AG04449 (cell line): ENCODE measurements around the gene CREB3L2.
"Not testable (repeated sequence)": the region's sequence is repeated elsewhere in the genome, so short reads cannot be mapped to it uniquely, and the experiment has no call there.

Source experiments
- CTCF ChIA-PET: fragments of 350-600 bp; formaldehyde crosslinking; extraction: SDS; loops from one replicate; lab custom pipeline; 2021; ENCODE audit warnings: antibody characterized with exemption; lab: Yijun Ruan, JAX
- POLR2A ChIA-PET: fragments of 400-600, 350-600 bp; formaldehyde crosslinking; extraction: SDS; loops from one replicate; lab custom pipeline; 2020; ENCODE audit warnings: antibody characterized with exemption, inconsistent platforms; lab: Yijun Ruan, JAX
- DNase-seq: peaks from one replicate; pipeline ENCODE4 v3.0.0-alpha.2; 2010; ENCODE audit warnings: low read depth, low spot score
- H3K4me3 ChIP-seq: 2 replicates; pipeline ENCODE4 v1.5.1; 2011; ENCODE audit warnings: low read depth, mild to moderate bottlenecking, control low read depth, low read length
- TF ChIP-seq, protein P1 (sequence below): IDR thresholded peaks from one replicate; pipeline ENCODE4 v1.5.1; 2011; ENCODE audit warnings: mild to moderate bottlenecking, moderate library complexity, low read length, control low read depth, inconsistent platforms; ENCODE audit not compliant: insufficient read depth; ENCODE audit errors: missing control alignments

The CREB3L2 gene

DNA sequence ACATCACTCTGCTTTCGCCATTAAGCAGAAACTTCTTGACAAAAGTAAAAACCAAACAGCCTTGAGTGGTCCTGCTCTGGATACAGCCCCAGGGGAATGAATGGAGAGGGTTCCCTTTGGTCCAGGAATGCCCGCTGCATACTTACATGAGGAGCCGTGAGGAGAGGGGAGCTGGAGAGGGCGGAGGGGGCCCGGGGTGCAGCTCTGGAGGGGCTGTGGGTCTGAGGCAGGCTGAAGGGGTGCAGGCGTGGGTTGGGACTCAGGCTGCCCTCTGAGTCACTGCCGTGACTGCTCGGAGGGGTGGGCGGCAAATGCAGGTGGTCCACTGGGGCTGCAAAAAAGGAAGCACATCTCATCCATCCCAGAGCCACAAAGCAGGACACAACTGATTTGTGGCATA, 93.8 kb downstream of the CREB3L2 start:
- no peak overlapping the region for H3K4me3 ChIP-seq
- TF ChIP-seq, protein P1, sequence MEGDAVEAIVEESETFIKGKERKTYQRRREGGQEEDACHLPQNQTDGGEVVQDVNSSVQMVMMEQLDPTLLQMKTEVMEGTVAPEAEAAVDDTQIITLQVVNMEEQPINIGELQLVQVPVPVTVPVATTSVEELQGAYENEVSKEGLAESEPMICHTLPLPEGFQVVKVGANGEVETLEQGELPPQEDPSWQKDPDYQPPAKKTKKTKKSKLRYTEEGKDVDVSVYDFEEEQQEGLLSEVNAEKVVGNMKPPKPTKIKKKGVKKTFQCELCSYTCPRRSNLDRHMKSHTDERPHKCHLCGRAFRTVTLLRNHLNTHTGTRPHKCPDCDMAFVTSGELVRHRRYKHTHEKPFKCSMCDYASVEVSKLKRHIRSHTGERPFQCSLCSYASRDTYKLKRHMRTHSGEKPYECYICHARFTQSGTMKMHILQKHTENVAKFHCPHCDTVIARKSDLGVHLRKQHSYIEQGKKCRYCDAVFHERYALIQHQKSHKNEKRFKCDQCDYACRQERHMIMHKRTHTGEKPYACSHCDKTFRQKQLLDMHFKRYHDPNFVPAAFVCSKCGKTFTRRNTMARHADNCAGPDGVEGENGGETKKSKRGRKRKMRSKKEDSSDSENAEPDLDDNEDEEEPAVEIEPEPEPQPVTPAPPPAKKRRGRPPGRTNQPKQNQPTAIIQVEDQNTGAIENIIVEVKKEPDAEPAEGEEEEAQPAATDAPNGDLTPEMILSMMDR: no peak
- CTCF ChIA-PET: interaction anchor here (1.4 to 20.4 kb wide), 3 partner anchors 17 to 107 kb away, joined by 3 to 831 read pairs (median 6); partner anchors contain the start of gene CREB3L2

DNA sequence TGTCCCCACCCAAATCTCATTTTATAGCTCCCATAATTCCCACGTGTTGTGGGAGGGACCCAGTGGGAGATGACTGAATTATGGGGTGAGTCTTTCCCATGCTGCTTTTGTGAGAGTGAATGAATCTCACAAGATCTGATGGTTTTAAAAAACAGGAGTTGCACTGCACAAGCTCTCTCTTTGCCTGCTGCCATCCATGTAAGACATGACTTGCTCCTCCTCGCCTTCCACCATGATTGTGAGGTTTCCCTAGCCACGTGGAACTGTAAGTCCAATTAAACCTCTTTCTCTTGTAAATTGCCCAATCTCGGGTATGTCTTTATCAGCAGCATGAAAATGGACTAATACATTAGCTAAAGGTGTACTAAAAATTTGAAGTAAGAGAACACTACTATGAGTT, 95.2 kb downstream of the CREB3L2 start:
- DNase-seq, H3K4me3 ChIP-seq, POLR2A ChIA-PET: not testable (repeated sequence)
- CTCF ChIA-PET: interaction anchor here (0.7 to 20.4 kb wide), 9 partner anchors 9 to 299 kb away, joined by 3 to 831 read pairs (median 4); partner anchors contain the start of gene CREB3L2

More for the DNA sequence above, 93.8 kb downstream of the CREB3L2 start:
- POLR2A ChIA-PET: no interaction called here
- DNase-seq: no peak

DNA sequence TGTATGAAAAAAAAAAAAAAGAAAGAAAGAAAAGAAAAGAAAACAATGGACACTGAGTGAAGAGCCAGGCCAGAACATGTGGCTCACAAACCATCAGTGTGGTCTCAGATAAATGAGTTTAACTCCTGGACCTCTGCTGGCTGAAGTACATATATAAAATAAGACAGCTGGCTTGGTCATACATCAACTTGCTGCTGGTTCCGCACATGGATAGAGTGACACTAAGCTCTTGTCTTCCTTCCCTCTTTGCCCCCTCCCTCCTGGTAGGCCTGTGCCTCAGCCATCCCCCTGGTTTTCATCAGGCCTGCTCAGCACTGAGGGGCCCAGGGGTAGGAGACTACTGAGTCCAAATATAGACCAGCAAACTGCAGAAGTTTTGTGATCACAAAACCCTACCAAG, 97.1 kb downstream of the CREB3L2 start:
- no peak overlapping the region for H3K4me3 ChIP-seq
- TF ChIP-seq, protein P1: no peak
- ChIA-PET POLR2A (no interaction called here), CTCF (interaction anchor here (0.7 to 20.4 kb wide), 18 partner anchors 8 to 833 kb away, joined by 3 to 831 read pairs (median 16); partner anchors contain the start of gene CREB3L2)
- DNase-seq: no peak

DNA sequence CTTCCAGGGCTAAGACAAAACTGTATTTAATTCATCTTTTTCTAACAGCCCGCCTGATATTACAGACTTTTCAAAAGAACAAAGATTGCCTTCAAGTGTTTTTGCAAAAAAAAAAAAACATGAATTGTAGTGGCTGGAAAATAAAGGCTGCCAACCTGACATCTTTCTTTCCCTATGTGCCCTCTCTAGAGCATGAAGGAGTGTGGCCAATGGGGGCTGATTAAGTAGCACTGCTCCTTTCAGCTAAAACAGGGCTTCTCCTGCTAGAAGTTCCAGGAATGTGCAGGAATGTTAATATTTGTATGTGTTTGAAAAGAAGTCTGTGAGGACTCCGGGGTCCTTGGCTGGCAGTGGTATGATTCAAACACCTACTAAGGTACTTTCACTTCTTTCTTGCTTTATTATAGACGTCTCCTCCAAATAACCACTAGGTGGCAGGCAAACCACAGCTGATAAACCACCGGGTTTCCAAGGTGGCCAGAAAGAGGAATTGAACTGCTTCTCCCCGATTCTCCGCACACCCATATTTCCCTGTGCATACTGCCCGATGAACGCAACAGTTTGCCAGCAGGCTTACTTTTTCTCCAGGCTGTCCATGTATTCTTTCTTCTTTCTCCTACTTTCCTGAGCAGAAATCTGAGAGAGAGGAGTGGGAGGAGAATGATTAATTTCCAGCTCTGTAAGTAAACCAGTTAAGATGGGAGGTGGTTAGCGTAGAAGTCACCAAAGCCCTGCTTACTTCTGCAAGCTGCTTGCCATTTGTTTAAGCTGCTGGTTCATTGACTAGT, 98.3 kb downstream of the CREB3L2 start:
- H3K4me3 ChIP-seq: no peak overlapping the region
- POLR2A ChIA-PET: interaction anchor here (0.7 kb wide), 1 partner anchor 120 kb away, joined by 3 read pairs; no protein-coding TSS in a partner anchor
- TF ChIP-seq, protein P1: peak; percentile 56
- no peak for DNase-seq
- CTCF ChIA-PET: interaction anchor here (0.7 to 20.4 kb wide), 32 partner anchors 9 to 835 kb away, joined by 3 to 831 read pairs (median 6); partner anchors contain the start of gene CREB3L2

DNA sequence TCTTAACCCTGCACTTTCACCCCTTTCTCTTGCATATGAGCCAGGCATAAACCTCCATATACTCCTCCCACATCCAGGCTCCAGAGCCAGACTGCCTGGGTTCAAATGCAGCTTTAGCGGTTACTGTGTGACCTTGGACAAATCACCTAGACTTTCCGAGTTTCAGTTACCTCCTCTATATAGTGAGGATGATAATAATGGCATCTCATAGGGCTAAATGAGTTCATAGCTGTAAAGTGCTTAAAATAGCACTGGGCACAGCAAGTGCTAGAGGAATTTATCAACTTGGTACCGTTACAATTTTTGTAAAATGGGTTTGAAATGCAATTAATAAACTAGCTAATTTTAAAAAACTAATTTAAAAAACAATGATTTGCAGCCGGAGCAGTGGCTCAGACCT, 101.7 kb downstream of the CREB3L2 start:
- TF ChIP-seq, protein P1: no peak
- H3K4me3 ChIP-seq: no peak overlapping the region
- DNase-seq: no peak
- POLR2A ChIA-PET: interaction anchor here (0.6 kb wide), 2 partner anchors 107 to 294 kb away, joined by 3 to 4 read pairs; no protein-coding TSS in a partner anchor
- CTCF ChIA-PET: interaction anchor here (0.8 to 20.4 kb wide), 17 partner anchors 12 to 1023 kb away, joined by 3 to 831 read pairs (median 5); partner anchors contain the start of gene CREB3L2

DNA sequence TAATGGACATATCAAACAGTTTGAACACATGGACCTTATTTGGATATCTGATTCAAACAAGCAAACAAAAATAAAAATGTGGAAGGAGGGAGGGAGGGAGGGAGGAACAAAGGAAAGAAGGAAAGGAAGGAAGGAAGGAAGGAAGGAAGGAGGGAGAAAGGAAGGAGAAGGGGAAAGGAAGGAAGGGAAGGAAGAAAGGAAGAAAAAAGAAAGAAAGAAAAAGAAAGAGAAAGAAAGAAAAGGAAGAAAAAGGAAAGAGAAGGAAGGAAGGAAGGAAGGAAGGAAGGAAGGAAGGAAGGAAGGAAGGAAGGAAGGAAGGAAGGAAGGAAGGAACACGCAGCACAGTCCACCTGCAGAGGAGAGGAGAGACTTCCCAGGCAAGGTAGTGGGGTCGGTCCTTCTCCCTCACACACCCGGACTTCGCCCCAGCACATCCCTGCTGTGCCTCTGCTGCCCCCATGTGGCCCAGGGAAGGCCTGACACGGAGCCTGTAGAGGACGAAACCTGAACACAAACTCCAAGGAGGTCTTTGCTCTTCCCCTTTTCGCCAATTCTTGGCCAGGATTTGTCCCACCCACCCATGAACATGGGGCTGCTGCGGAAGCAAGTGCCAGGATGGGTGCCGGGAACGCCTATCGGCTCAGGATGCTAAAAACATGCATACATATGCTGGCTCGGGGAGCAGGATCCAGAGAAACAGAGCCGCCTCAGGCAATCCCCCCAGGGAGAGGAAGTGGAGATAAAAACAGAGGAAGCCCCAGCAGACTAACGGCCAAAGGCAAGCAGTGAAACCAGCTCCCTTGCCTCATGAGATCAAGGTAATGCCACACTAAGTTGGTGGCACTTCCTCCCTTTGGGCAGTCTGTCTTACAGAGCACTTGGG, 102.8 kb downstream of the CREB3L2 start:
- DNase-seq: no peak
- POLR2A ChIA-PET: interaction anchor here (0.6 kb wide), 1 partner anchor 293 kb away, joined by 4 read pairs; no protein-coding TSS in a partner anchor
- TF ChIP-seq, protein P1: peak; percentile 98
- CTCF ChIA-PET: interaction anchor here (0.7 to 20.4 kb wide), 22 partner anchors 8 to 298 kb away, joined by 3 to 831 read pairs (median 4); partner anchors contain the start of gene CREB3L2
- H3K4me3 ChIP-seq: no peak overlapping the region
